GM13976 (cell line): ENCODE measurements around the gene CAMK1D.

Experiments
- DNase-seq: peaks from one replicate; pipeline ENCODE4 v3.0.0; 2012; ENCODE audit warnings: low spot score
- CTCF ChIP-seq: IDR thresholded peaks from 2 replicates; pipeline ENCODE4 v1.5.1; 2012; ENCODE audit warnings: borderline replicate concordance, mild to moderate bottlenecking; ENCODE audit not compliant: insufficient read depth; ENCODE audit errors: extremely low read depth, missing control alignments, control extremely low read depth
- in situ Hi-C: fragments of 300-500 bp; cut with MboI; formaldehyde crosslinking; loops from one replicate; pipeline ENCODE4 v1.12.0; 2022; ENCODE audit warnings: low sequenced_read_pairs, mixed read lengths, inconsistent platforms; ENCODE audit not compliant: unreplicated experiment

The CAMK1D gene

GRCh38 chr10:12469345-12469744 is 120.0 kb downstream of the CAMK1D start:
- in situ Hi-C loops = no loop called here
- no peak for TF ChIP-seq CTCF
- DNase-seq = no peak

GRCh38 chr10:12470719-12471118 is 121.4 kb downstream of the CAMK1D start:
- DNase-seq = no peak
- in situ Hi-C loops = no loop called here
- no peak for TF ChIP-seq CTCF

GRCh38 chr10:12471135-12471534 is 121.8 kb downstream of the CAMK1D start:
- in situ Hi-C loops = no loop called here
- no peak for DNase-seq
- TF ChIP-seq CTCF = no peak

GRCh38 chr10:12473491-12473890 is 124.1 kb downstream of the CAMK1D start:
- DNase-seq = no peak
- no peak for TF ChIP-seq CTCF
- in situ Hi-C loops = no loop called here

GRCh38 chr10:12474727-12475412 is 125.5 kb downstream of the CAMK1D start:
- no peak for DNase-seq
- no peak for TF ChIP-seq CTCF
- in situ Hi-C loops = no loop called here

GRCh38 chr10:12476656-12477055 is 127.3 kb downstream of the CAMK1D start:
- DNase-seq = no peak
- no peak for TF ChIP-seq CTCF
- in situ Hi-C loops = no loop called here
